Measurements from ENCODE around the gene CNGB1. TPM values are rescaled to one million over a fixed set of nuclear protein-coding genes. Genes with fewer than 3 reads are reported as not detected.

CNGB1 gene
- total and polyA plus RNA-seq, 2 of the 13 experiments (the other 11 are each of a cell fraction or from before 2014, with no cell fraction given), result 0.02 to 0.15 TPM

- TF ChIP-seq ZNF318 (CRISPR knock-in tag; IDR thresholded peaks at IDR 0.05) (no peak), RCOR2 (CRISPR knock-in tag; IDR thresholded peaks at IDR 0.05) (no peak), ZBTB20 (CRISPR knock-in tag; IDR thresholded peaks at IDR 0.05; ENCODE audit: borderline replicate concordance, low read depth) (no peak)
Observed at GRCh38 chr16:58018803-58019202, 47.9 kb upstream of the CNGB1 start (continued).

GRCh38 chr16:58016840-58017446, 46.0 kb upstream of the CNGB1 start:
- H3K4me3 ChIP-seq (replicated peaks in 1 of 3; ENCODE audit: insufficient read depth in 1 of 3, low read depth in 2 of 3, low read length in 3 of 3), result no peak overlapping the region
- H4K20me1 ChIP-seq (ENCODE audit: insufficient read depth, low read length), result no peaks in the 10 kb centered on the region
- H3K27ac ChIP-seq (ENCODE audit: extremely low read length, insufficient read depth, low read length), result no peak overlapping the region
- no peak overlapping the region for H2AFZ ChIP-seq (ENCODE audit: low read length)
- no TSS peak for BruUV-seq (replicated peaks)
- H3K4me1 ChIP-seq (ENCODE audit: insufficient read depth, low read length), result peaks cover 7% of the 10 kb centered on the region; the same call in 1 of the 2 replicates
- H3K79me2 ChIP-seq (ENCODE audit: insufficient read depth, low read length), result no peaks in the 10 kb centered on the region
- no peak overlapping the region for H3K4me2 ChIP-seq (ENCODE audit: low read depth, low read length)
- no peak overlapping the region for H3K9ac ChIP-seq (ENCODE audit: insufficient read depth, low read depth, low read length)
- H3K27me3 ChIP-seq (ENCODE audit: control insufficient read depth in 1 of 2, insufficient read depth in 2 of 2, low read length in 2 of 2), result no peaks in the 10 kb centered on the region
- intact Hi-C loops (cut with micrococcal nuclease; ENCODE audit: unreplicated experiment), result no loop called here
- FAIRE-seq (no peak), ATAC-seq (no peak), DNase-seq (ENCODE audit: low spot score) (no peak)
- 71% methylated on average over 12 of the region's 12 CpGs for WGBS (ENCODE audit: low lambda C conversion rate)
- in situ Hi-C loops (cut with HindIII; ENCODE audit: extremely low pct_ligation_motif_present, low pct_unique_long_range_greater_than_20kb), result no loop called here
- POLR2A ChIA-PET, result no interaction called here
- H3K9me3 ChIP-seq (ENCODE audit: low read length), result no peaks in the 10 kb centered on the region
- H3K36me3 ChIP-seq (replicated peaks in 1 of 2; ENCODE audit: control insufficient read depth in 1 of 2, insufficient read depth in 2 of 2, low read length in 2 of 2), result peaks cover 6 to 24% of the 10 kb centered on the region in 2 experiments
- CTCF ChIA-PET (ENCODE audit: low intra/inter-chr PET ratio, low total read pairs), result no interaction called here
- no peak for TF ChIP-seq IRF1 (CRISPR knock-in tag; IDR thresholded peaks at IDR 0.05; ENCODE audit: low read depth)
- no peak for TF ChIP-seq ZNF841 (CRISPR knock-in tag; IDR thresholded peaks at IDR 0.05; ENCODE audit: borderline replicate concordance)
- TF ChIP-seq NFE2 (CRISPR knock-in tag; IDR thresholded peaks at IDR 0.05), result no peak
- no peak for TF ChIP-seq CENPBD1 (CRISPR knock-in tag; IDR thresholded peaks at IDR 0.05; ENCODE audit: borderline replicate concordance, low read depth)
- TF ChIP-seq THAP9 (CRISPR knock-in tag; IDR thresholded peaks at IDR 0.05; ENCODE audit: borderline replicate concordance), result no peak
- no peak for TF ChIP-seq MXI1 (IDR thresholded peaks at IDR 0.05; ENCODE audit: borderline replicate concordance, low read depth, low read length)

Measured in HepG2 (cell line).